HEK293T (cell line): Measurements from ENCODE around the gene USP6.
"Not testable (repeated sequence)": the region's sequence is repeated elsewhere in the genome, so short reads cannot be mapped to it uniquely, and the experiment has no call there.

Experiments used
- CTCF ChIA-PET: fragments of 350-600 bp; formaldehyde crosslinking; extraction: SDS; loops from one replicate; lab custom pipeline; 2021; ENCODE audit warnings: antibody characterized with exemption, inconsistent platforms; lab: Yijun Ruan, JAX
- POLR2A ChIA-PET: fragments of 350-600 bp; formaldehyde crosslinking; extraction: SDS; loops from one replicate; lab custom pipeline; 2020; ENCODE audit warnings: antibody characterized with exemption, inconsistent platforms; lab: Yijun Ruan, JAX
- DNase-seq: peaks from one replicate; pipeline ENCODE4 v3.0.0; 2012; ENCODE audit warnings: mixed read lengths; ENCODE audit errors: extremely low spot score
- BHLHE40 ChIP-seq: fragments of 450-650 bp; IDR thresholded peaks from 2 replicates; pipeline ENCODE4 v1.6.1; 2016; ENCODE audit warnings: mild to moderate bottlenecking, moderate library complexity, borderline replicate concordance
- CTBP1 ChIP-seq: fragments of 450-650 bp; IDR thresholded peaks from 2 replicates; pipeline ENCODE4 v1.6.1; 2016; ENCODE audit warnings: borderline replicate concordance
- ELF4 ChIP-seq: fragments of 450-650 bp; IDR thresholded peaks from 2 replicates; pipeline ENCODE4 v1.6.1; 2017; ENCODE audit warnings: antibody characterized with exemption
- FOXA1 ChIP-seq: fragments of 450-650 bp; IDR thresholded peaks from 2 replicates; pipeline ENCODE4 v1.6.1; 2016; ENCODE audit warnings: mild to moderate bottlenecking
- FOXK2 ChIP-seq: fragments of 450-650 bp; IDR thresholded peaks from 2 replicates; pipeline ENCODE4 v1.6.1; 2016; ENCODE audit warnings: mild to moderate bottlenecking
- FOXM1 ChIP-seq: fragments of 450-650 bp; IDR thresholded peaks from 2 replicates; pipeline ENCODE4 v1.6.1; 2017; ENCODE audit warnings: mild to moderate bottlenecking, borderline replicate concordance
- HDGF ChIP-seq: fragments of 450-650 bp; IDR thresholded peaks from 2 replicates; pipeline ENCODE4 v1.6.1; 2017; ENCODE audit warnings: antibody characterized with exemption, borderline replicate concordance
- L3MBTL2 ChIP-seq: fragments of 450-650 bp; conservative IDR thresholded peaks from 2 replicates; pipeline ENCODE4 v1.6.1; 2016; ENCODE audit warnings: mild to moderate bottlenecking
- LEF1 ChIP-seq: fragments of 450-650 bp; IDR thresholded peaks from 2 replicates; pipeline ENCODE4 v1.6.1; 2017; ENCODE audit warnings: mild to moderate bottlenecking, borderline replicate concordance
- NFRKB ChIP-seq: fragments of 450-650 bp; IDR thresholded peaks from 2 replicates; pipeline ENCODE4 v1.6.1; 2016; ENCODE audit warnings: mild to moderate bottlenecking, moderate library complexity
- SP1 ChIP-seq: fragments of 450-650 bp; IDR thresholded peaks from 2 replicates; pipeline ENCODE4 v1.6.1; 2017
- SUZ12 ChIP-seq: fragments of 450-650 bp; IDR thresholded peaks from 2 replicates; pipeline ENCODE4 v1.6.1; 2016; ENCODE audit warnings: mild to moderate bottlenecking
- TARDBP ChIP-seq: fragments of 450-650 bp; IDR thresholded peaks from 2 replicates; pipeline ENCODE4 v1.6.1; 2016
- ZNF384 ChIP-seq: fragments of 450-650 bp; IDR thresholded peaks from 2 replicates; pipeline ENCODE4 v1.6.1; 2016
- TF ChIP-seq, protein P1 (sequence below): fragments of 450-650 bp; IDR thresholded peaks from 2 replicates; pipeline ENCODE4 v1.6.1; 2016

The USP6 gene

DNA sequence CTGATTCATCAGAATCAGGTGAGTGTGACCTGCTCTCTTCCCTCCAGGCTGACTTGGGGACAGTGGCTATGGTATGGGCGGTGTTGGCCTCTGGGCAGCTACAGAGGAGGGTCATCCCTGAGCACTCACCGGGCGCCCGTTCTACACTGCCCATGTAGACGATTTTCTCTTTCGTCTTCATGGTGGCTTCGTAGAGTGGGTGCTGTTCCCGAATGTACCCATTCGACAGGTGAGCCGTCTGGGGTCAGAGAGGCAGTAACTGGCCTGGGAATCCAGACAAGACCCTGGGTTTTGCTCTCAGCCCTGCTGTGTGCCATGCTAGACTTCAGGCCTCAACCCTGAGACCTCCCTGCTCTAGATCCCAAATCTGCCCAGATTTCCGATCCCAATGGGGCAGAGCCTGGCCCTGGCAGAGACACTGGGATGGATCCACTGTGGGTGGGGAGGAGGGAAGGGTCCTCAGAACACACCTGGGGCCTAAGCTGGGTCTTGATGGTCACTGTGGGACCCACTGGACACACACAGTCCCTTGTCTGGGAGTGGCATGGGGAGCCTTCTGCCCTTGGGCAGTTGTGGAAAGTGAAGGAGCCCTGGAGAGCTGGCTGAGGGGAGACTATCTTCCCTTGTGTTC is 13.2 kb downstream of the USP6 start:
- DNase-seq: no peak
- TF ChIP-seq LEF1 (no peak), FOXM1 (no peak), SUZ12 (no peak), BHLHE40 (no peak), SP1 (no peak), HDGF (no peak), TARDBP (no peak), NFRKB (no peak), ZNF384 (no peak), FOXK2 (no peak), CTBP1 (no peak)
- TF ChIP-seq, protein P1, sequence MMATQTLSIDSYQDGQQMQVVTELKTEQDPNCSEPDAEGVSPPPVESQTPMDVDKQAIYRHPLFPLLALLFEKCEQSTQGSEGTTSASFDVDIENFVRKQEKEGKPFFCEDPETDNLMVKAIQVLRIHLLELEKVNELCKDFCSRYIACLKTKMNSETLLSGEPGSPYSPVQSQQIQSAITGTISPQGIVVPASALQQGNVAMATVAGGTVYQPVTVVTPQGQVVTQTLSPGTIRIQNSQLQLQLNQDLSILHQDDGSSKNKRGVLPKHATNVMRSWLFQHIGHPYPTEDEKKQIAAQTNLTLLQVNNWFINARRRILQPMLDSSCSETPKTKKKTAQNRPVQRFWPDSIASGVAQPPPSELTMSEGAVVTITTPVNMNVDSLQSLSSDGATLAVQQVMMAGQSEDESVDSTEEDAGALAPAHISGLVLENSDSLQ: no peak
- ChIA-PET POLR2A (no interaction called here), CTCF (no interaction called here)

DNA sequence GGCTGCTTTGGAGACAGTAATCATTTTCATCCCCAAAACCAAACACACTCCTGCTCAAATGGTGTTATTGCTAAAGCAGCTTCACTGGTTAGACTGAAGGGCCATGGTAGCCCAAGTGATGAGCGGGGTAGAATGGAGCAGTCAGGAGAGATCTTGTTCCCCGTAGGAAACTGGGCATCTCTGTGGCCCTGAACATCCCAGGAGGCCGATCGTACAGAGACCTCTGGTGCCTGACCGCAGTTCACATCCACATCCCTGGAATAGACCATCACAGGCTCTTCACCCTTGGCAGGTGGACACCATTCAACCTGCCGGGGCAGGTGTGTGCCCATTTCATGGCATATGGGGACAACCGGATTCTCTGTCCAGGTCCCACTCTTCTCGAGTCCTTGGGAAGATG is 13.9 kb downstream of the USP6 start:
- POLR2A ChIA-PET, CTCF ChIA-PET, DNase-seq: not testable (repeated sequence)

DNA sequence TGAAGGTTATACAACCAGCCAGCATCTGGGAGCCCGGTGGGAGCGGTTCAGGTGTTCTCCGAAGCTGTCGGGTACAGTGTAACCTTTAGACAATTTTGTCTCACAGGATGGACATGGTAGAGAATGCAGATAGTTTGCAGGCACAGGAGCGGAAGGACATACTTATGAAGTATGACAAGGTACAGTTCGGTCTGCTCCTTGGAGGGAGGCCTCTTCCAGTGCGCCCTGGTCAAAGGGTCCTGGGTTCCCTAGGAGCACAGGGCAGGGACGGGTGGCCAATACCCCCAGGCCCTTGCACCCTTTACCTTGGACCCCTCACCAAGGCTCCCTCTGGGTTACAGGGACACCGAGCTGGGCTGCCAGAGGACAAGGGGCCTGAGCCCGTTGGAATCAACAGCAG is 14.4 kb downstream of the USP6 start:
- CTCF ChIA-PET, POLR2A ChIA-PET, DNase-seq: not testable (repeated sequence)

DNA sequence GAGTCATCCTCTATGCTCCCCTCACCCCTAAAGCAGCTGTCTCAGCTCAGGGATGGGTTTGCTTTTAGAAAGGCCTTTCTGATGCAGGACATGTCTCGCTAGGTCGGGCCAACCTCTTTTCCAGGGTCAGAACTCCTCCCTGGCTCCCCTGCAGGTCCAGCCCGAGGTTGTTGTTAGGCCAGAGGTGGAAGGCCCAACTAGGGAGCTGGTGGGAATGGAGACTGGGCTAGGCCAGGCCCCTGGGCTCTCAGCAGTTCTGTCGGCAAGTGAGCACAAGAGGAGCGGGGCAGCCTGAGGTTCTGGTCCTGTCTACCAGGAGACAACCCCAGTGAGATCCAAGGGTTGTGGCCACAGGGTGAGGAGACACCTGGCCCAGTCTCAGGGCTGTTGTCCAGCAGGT is 14.9 kb downstream of the USP6 start:
- DNase-seq, POLR2A ChIA-PET, CTCF ChIA-PET: not testable (repeated sequence)

DNA sequence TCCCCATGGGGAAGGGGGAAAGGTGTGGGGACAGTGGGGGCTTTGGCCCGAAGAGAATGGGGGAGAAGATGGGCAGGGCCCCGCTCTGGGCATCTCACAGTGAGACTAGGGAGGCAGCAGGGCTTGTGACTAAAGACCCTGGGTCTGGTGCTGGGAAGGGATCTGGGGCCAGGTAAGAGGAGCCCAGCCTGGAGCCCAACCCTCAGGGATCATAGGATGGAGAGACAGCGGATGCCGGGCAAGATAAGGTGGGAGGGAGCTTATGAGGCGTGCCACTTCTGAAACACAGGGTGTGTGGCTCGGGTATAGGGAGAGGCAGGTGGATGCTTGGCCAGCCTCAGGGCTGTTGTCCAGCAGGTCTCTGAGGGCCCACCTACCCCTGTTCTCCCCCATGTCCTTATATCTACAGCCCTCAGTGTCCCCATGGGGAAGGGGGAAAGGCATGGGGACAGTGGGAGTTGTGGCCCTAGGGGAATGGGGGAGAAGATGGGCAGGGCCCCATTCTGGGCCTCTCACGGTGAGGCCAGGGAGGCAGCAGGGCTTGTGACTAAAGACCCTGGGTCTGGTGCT is 15.4 kb downstream of the USP6 start:
- TF ChIP-seq SP1: no peak
- no peak for TF ChIP-seq FOXA1
- TF ChIP-seq SUZ12: no peak
- TF ChIP-seq NFRKB: no peak
- TF ChIP-seq FOXM1: no peak
- TF ChIP-seq ELF4: no peak
- no peak for TF ChIP-seq L3MBTL2
- ChIA-PET POLR2A (no interaction called here), CTCF (no interaction called here)
- no peak for DNase-seq

DNA sequence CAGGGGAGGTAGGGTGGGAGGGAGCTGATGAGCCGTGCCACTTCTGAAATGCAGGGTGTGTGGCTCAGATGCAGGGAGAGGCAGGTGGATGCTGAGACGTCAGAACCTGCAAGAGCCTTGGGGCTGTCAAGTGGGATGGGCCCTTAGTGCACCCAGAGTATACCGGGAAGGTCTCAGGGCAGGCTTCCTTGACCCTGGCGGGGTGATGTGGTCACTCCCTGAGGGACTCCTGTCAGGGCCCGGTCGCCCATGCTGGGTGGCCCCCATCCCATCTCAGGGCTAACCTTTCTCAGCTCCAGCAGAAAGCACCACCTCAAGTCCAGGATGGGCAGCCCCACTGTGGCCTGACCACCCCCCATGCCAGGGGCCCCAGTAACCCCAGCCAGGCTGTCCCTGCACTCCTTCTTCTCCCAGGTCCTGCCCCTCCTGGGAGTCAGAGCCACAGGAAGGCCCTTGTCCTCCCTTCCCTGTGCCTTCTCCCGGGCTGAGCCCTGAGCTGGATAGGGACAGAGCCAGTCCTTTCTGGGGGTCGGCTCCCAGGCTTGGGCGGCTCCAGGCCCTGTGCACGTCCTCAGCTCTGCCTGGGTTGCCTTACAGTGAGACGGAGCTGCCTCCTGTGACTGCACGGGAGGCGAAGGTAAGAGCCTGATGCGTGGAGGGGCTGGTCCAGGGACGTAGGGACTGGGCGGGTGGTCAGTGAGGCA is 16.1 kb downstream of the USP6 start:
- POLR2A ChIA-PET, DNase-seq, CTCF ChIA-PET: not testable (repeated sequence)

DNA sequence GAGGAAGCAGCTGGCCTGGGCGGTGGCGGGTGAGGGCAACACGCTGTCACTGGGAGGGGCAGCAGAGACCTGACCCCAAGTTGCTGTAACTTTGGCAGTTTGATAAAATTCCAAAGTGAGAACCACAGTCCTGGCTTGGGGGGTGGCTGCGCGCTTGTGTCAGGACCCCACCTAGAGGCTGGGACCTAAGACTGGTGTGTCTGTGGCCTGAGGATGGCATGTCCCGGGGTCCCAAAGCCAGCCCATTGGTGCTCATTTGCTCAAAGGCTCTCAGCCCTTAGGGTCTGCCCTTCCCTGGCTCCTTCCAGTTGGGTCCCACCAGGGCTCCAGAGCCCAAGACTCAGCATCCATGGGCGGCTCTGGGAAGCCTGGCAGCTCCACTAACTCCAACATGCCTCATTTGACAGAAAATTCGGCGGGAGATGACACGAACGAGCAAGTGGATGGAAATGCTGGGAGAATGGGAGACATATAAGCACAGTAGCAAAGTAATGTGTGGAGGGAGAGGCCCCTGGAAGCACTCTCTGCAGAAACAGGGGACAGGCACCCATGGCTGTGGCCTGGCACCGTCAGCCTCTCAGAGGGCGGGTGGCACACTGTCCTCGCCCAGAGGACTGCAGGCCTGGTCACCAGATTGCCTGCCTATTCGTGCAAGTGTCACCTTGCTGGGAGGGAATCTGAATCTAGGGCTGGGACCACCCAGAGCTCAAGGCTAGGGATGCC is 16.8 kb downstream of the USP6 start:
- POLR2A ChIA-PET, CTCF ChIA-PET, DNase-seq: not testable (repeated sequence)

DNA sequence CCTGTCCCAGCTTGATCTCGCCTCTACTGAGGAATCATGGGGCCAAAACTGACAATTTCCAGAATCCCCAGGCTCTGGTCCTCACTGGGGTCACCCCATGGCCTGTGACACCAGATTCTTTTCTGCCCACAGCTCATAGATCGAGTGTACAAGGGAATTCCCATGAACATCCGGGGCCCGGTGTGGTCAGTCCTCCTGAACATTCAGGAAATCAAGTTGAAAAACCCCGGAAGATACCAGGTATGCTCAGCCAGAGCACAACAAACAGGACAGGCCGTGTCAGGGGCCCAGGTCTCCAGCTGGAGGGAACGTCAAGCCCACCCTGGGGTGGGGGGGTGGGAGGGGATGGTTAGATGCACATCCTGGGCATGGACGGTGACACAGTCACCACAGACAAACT is 17.5 kb downstream of the USP6 start:
- POLR2A ChIA-PET: no interaction called here
- no peak for DNase-seq
- TF ChIP-seq L3MBTL2 (no peak), FOXM1 (no peak), NFRKB (no peak), FOXK2 (no peak)
- TF ChIP-seq, protein P1: no peak
- CTCF ChIA-PET: no interaction called here

DNA sequence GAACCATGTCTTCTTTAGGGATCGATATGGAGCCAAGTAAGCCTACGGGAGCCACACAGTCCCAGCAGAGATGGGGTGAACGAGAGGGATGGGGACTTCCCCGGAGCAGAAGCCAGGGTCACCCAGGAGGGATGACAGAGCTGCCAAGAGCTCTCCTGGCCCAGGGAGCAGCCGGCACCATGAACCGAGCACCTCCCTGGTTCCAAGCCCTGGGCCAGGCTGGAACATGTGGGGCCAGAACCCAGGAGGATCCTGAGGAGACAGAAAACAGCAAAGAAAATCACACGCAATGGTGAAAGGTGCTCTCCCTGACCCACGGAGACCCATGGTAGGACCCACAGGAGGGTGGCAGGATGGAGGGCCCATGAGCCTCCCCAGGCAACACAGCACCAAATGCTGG is 18.1 kb downstream of the USP6 start:
- DNase-seq, POLR2A ChIA-PET, CTCF ChIA-PET: not testable (repeated sequence)

DNA sequence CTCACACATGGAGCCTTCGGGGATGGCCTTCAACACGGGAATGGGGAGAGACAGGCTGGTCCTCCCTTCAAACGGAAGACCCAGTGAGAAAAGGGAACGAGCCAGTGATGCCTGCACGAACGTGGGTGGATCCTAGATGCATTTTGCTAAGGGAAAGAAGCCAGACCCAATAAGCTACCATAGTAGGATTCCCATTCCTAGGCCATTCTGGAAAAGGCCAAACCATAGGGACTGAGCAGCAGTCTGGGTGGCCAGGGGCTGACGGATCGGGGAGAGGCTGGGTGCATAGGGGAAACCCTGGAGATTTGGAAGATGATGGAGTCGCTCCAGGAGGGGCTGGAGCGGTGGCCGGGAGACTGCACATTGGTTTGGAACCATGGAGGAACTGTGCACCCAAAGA is 18.7 kb downstream of the USP6 start:
- CTCF ChIA-PET, POLR2A ChIA-PET, DNase-seq: not testable (repeated sequence)

DNA sequence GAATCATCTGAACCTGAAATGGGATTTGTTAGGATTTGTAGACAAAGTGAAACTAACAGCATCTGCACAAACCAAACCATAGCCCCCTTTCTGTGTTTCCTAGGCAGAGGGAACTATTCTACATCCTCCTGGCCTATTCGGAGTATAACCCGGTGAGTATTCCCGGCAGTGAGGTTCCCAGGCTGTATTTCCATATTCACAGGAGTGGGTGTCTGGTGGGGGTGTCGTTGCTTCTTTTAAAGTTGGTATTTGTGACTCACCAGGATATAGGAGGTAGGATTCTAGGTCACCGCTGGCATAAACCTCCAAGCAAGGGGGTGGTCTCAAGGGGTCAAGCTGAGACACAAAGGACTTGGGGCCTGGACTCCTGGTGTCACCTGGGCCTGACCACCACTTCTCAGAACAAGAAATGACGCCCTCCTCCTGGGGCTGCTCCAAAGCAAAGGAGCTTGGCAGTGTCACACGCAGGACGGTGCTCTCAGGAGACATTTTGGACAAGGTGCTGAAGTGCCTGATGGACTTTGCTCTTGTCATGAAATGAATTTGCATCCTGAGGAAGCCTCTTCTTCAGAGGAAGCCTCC is 19.4 kb downstream of the USP6 start:
- POLR2A ChIA-PET, CTCF ChIA-PET, DNase-seq: not testable (repeated sequence)
